ENCODE data around the gene NFATC4. TPM values are rescaled to one million over a fixed set of nuclear protein-coding genes. Genes with fewer than 3 reads are reported as not detected.

NFATC4 gene
- total RNA-seq (2022; extraction: Qiagen RNA extraction; ENCODE audit: low read depth): 0.07 to 0.40 TPM (median 0.22 TPM) in 5 replicates

GRCh38 chr14:24367514-24368211 lies at the start of gene NFATC4:
Gene NFATC4, plus strand, starts transcription at chr14:24368184. Its CDS starts 157 bp downstream, at chr14:24368341.

GRCh38 chr14:24334431-24335291 lies 33.3 kb upstream of the NFATC4 start, which contains the start of gene ADCY4:
Gene ADCY4, minus strand, starts transcription at chr14:24335071. Its CDS starts 419 bp downstream, at chr14:24334652.

GRCh38 chr14:24339284-24340151 lies 28.5 kb upstream of the NFATC4 start, which contains the start of gene RIPK3:
Gene RIPK3, minus strand, starts transcription at chr14:24339991. Its CDS starts 165 bp downstream, at chr14:24339826.

GRCh38 chr14:24398653-24399446 lies 30.9 kb downstream of the NFATC4 start, which contains the start of gene NYNRIN:
Gene NYNRIN, plus strand, starts transcription at chr14:24399003. Its CDS starts 244 bp downstream, at chr14:24399247.

Other genes with a start within 250 kb of the NFATC4 start
- gene FITM1, start 237.5 kb upstream of the NFATC4 start, total RNA-seq (2022; extraction: Qiagen RNA extraction; ENCODE audit: low read depth): 0.13 TPM in 1 of 5 replicates, not detected in the others
- 165 to 182 TPM (median 174 TPM) in 5 replicates for gene PSME1, start 232.0 kb upstream of the NFATC4 start, total RNA-seq (2022; extraction: Qiagen RNA extraction; ENCODE audit: low read depth)
- 48.8 to 64.4 TPM (median 62.6 TPM) in 5 replicates for gene EMC9, start 226.6 kb upstream of the NFATC4 start, total RNA-seq (2022; extraction: Qiagen RNA extraction; ENCODE audit: low read depth)
- gene PSME2, start 221.6 kb upstream of the NFATC4 start, total RNA-seq (2022; extraction: Qiagen RNA extraction; ENCODE audit: low read depth): 175 to 204 TPM (median 181 TPM) in 5 replicates
- gene RNF31, start 220.7 kb upstream of the NFATC4 start, total RNA-seq (2022; extraction: Qiagen RNA extraction; ENCODE audit: low read depth): 21.0 to 29.8 TPM (median 27.3 TPM) in 5 replicates
- gene IRF9, start 206.9 kb upstream of the NFATC4 start, total RNA-seq (2022; extraction: Qiagen RNA extraction; ENCODE audit: low read depth): 17.3 to 22.2 TPM (median 20.2 TPM) in 5 replicates
- gene REC8, start 196.1 kb upstream of the NFATC4 start, total RNA-seq (2022; extraction: Qiagen RNA extraction; ENCODE audit: low read depth): 3.7 to 7.0 TPM (median 4.8 TPM) in 5 replicates
- 76.9 to 102 TPM (median 78.5 TPM) in 5 replicates for gene IPO4, start 179.4 kb upstream of the NFATC4 start, total RNA-seq (2022; extraction: Qiagen RNA extraction; ENCODE audit: low read depth)
- 63.8 to 71.3 TPM (median 70.1 TPM) in 5 replicates for gene TM9SF1, start 172.7 kb upstream of the NFATC4 start, total RNA-seq (2022; extraction: Qiagen RNA extraction; ENCODE audit: low read depth)
- not detected in 5 replicates for gene TSSK4, start 162.5 kb upstream of the NFATC4 start, total RNA-seq (2022; extraction: Qiagen RNA extraction; ENCODE audit: low read depth)
- gene CHMP4A, start 154.7 kb upstream of the NFATC4 start, total RNA-seq (2022; extraction: Qiagen RNA extraction; ENCODE audit: low read depth): 78.2 to 95.9 TPM (median 81.6 TPM) in 5 replicates
- gene MDP1, start 152.1 kb upstream of the NFATC4 start, total RNA-seq (2022; extraction: Qiagen RNA extraction; ENCODE audit: low read depth): 28.2 to 30.5 TPM (median 28.9 TPM) in 5 replicates
- 443 to 489 TPM (median 464 TPM) in 5 replicates for gene NEDD8, start 135.8 kb upstream of the NFATC4 start, total RNA-seq (2022; extraction: Qiagen RNA extraction; ENCODE audit: low read depth)
- 54.6 to 64.7 TPM (median 59.1 TPM) in 5 replicates for gene GMPR2, start 135.3 kb upstream of the NFATC4 start, total RNA-seq (2022; extraction: Qiagen RNA extraction; ENCODE audit: low read depth)
- gene TINF2, start 125.6 kb upstream of the NFATC4 start, total RNA-seq (2022; extraction: Qiagen RNA extraction; ENCODE audit: low read depth): 33.6 to 39.6 TPM (median 38.4 TPM) in 5 replicates
- 0.48 to 1.2 TPM (median 1.2 TPM) in 5 replicates for gene TGM1, start 105.0 kb upstream of the NFATC4 start, total RNA-seq (2022; extraction: Qiagen RNA extraction; ENCODE audit: low read depth)
- gene RABGGTA, start 96.6 kb upstream of the NFATC4 start, total RNA-seq (2022; extraction: Qiagen RNA extraction; ENCODE audit: low read depth): 15.9 to 17.8 TPM (median 17.5 TPM) in 5 replicates
- 10.3 to 13.4 TPM (median 11.5 TPM) in 5 replicates for gene DHRS1, start 68.4 kb upstream of the NFATC4 start, total RNA-seq (2022; extraction: Qiagen RNA extraction; ENCODE audit: low read depth)
- 15.1 to 19.5 TPM (median 18.5 TPM) in 5 replicates for gene NOP9, start 68.3 kb upstream of the NFATC4 start, total RNA-seq (2022; extraction: Qiagen RNA extraction; ENCODE audit: low read depth)
- gene CIDEB, start 60.2 kb upstream of the NFATC4 start, total RNA-seq (2022; extraction: Qiagen RNA extraction; ENCODE audit: low read depth): 0.18 to 0.50 TPM (median 0.32 TPM) in 5 replicates
- 2.9 to 7.2 TPM (median 3.7 TPM) in 5 replicates for gene LTB4R2, start 58.0 kb upstream of the NFATC4 start, total RNA-seq (2022; extraction: Qiagen RNA extraction; ENCODE audit: low read depth)
- 5.3 to 7.0 TPM (median 6.2 TPM) in 5 replicates for gene LTB4R, start 56.7 kb upstream of the NFATC4 start, total RNA-seq (2022; extraction: Qiagen RNA extraction; ENCODE audit: low read depth)
- not detected in 5 replicates for gene ADCY4, start 33.1 kb upstream of the NFATC4 start, total RNA-seq (2022; extraction: Qiagen RNA extraction; ENCODE audit: low read depth)
- not detected in 5 replicates for gene RIPK3, start 28.2 kb upstream of the NFATC4 start, total RNA-seq (2022; extraction: Qiagen RNA extraction; ENCODE audit: low read depth)
- gene NYNRIN, start 30.8 kb downstream of the NFATC4 start, total RNA-seq (2022; extraction: Qiagen RNA extraction; ENCODE audit: low read depth): 0.13 to 0.48 TPM (median 0.16 TPM) in 5 replicates
- gene CBLN3, start 61.5 kb downstream of the NFATC4 start, total RNA-seq (2022; extraction: Qiagen RNA extraction; ENCODE audit: low read depth): 1.3 to 1.6 TPM (median 1.5 TPM) in 5 replicates
- gene KHNYN, start 61.8 kb downstream of the NFATC4 start, total RNA-seq (2022; extraction: Qiagen RNA extraction; ENCODE audit: low read depth): 25.0 to 31.2 TPM (median 29.2 TPM) in 5 replicates
- 33.4 to 54.6 TPM (median 51.3 TPM) in 5 replicates for gene SDR39U1, start 74.6 kb downstream of the NFATC4 start, total RNA-seq (2022; extraction: Qiagen RNA extraction; ENCODE audit: low read depth)
- not detected in 5 replicates for gene CMA1, start 140.1 kb downstream of the NFATC4 start, total RNA-seq (2022; extraction: Qiagen RNA extraction; ENCODE audit: low read depth)
- gene CTSG, start 208.1 kb downstream of the NFATC4 start, total RNA-seq (2022; extraction: Qiagen RNA extraction; ENCODE audit: low read depth): not detected in 5 replicates
- gene GZMH, start 241.5 kb downstream of the NFATC4 start, total RNA-seq (2022; extraction: Qiagen RNA extraction; ENCODE audit: low read depth): not detected in 5 replicates

All from A549 treated with CpdA at 1 μM for 4 hours (cell line).